DMS 273 (cell line): ENCODE measurements around the gene TMPRSS11E.
"Not testable (repeated sequence)": the region's sequence is repeated elsewhere in the genome, so short reads cannot be mapped to it uniquely, and the experiment has no call there.

Experiments used
- DNase-seq: peaks from one replicate; lab custom pipeline; 2025; ENCODE audit not compliant: unreplicated experiment; lab: John Stamatoyannopoulos, UW

The TMPRSS11E gene, protein sequence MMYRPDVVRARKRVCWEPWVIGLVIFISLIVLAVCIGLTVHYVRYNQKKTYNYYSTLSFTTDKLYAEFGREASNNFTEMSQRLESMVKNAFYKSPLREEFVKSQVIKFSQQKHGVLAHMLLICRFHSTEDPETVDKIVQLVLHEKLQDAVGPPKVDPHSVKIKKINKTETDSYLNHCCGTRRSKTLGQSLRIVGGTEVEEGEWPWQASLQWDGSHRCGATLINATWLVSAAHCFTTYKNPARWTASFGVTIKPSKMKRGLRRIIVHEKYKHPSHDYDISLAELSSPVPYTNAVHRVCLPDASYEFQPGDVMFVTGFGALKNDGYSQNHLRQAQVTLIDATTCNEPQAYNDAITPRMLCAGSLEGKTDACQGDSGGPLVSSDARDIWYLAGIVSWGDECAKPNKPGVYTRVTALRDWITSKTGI

DNA sequence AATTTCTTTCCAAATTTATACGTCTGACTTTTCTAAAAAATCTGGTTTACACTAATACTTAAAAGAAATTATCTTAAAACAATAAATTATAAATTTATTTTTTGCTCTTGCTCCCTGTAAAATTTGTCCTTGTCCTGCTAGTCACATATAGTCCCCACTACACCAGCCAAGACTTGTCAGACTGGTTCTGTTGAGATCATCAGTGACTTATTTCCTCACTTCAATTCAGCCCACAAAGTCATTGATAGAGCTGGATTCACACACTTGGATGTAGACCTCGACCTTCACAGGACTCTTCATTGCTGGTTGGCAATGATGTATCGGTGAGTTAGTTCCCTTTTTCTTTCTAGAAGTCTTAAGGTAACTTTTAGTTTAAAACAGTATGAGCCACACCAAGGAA is at the start of gene TMPRSS11E:
Gene TMPRSS11E, plus strand, starts transcription at position 263 of the 400 bp plus-strand sequence. Its CDS starts 50 bp downstream, at position 313.
- DNase-seq = no peak

DNA sequence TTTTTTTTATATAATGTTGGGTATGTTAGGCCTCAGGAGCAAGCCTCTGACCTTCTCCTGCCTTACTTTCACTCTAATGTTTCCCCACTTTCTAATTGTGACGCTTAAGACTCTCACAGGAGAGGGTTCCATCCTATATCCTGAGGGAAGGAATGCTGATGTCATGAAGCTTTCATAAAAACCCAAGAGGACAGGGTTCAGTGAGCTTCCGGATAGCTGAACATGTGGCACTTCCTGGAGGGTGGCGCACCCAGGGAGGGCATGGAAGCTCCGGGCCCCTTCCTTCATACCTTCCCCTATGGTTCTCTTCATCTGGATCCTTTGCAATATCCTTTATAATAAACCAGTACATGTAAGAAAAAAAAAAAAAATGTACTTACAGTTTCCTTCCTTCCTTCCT is 48.0 kb upstream of the TMPRSS11E start:
- no peak for DNase-seq

DNA sequence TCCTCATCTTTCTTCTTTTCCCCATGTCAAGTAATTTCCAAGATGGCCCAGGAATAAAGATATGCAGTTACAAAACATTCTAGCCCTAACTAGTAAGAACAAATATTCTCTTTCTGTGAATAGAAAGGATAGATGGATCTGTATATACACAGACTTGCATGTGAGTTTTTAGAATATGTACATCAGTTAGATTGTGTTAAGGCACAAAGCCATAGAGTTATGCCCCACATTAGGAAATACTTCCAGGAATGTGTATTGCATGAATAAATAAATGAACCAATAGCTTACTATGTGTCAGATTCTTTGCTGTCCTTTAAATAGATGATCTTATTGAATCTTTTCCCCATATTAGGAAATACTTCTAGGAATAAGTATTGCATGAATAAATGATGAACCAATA is 46.0 kb upstream of the TMPRSS11E start:
- no peak for DNase-seq

DNA sequence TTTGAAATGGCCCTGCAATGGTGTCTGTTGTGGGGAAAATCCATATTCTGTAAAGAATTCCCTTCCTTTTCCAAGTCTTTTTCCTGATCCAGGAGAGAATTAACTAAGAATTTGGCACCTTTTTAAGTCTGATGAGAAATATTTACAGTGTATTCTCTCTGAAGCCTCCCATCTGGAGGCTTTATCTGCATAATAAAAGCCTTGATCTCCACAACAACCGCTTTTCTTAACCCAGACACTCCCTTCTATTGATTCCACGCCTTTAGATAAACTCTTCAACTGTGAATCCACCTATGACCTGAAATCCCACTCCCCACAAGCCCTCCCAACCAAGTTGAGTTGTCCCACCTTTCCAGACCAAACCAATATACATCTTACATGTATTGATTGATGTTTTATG is 43.1 kb upstream of the TMPRSS11E start:
- no peak for DNase-seq

DNA sequence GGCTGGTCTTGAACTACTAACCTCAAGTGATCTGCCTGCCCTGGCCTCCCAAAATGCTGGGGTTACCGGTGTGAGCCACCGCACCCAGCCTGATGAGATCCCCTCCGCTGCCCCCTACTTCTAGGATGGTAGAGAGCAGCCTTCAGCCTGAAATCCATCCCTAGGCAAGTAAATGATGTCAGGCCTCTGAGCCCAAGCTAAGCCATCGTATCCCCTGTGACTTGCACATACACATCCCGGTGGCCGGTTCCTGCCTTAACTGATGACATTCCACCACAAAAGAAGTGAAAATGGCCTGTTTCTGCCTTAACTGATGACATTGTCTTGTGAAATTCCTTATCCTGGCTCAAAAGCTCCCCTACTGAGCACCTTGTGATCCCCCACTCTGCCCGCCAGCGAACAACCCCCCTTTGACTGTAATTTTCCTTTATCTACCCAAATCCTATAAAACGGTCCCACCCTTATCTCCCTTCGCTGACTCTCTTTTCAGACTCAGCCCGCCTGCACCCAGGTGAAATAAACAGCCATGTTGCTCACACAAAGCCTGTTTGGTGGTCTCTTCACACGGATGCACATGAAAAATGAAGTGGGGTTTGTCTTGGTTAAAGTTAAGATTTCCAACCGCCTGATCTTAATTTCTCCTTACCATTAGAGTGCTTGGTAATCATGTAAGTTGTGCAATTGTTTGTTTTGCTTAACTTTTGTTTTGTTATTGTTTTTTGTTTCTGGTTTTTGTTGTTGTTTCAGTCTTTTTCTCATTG is 41.4 kb upstream of the TMPRSS11E start:
- DNase-seq = not testable (repeated sequence)

DNA sequence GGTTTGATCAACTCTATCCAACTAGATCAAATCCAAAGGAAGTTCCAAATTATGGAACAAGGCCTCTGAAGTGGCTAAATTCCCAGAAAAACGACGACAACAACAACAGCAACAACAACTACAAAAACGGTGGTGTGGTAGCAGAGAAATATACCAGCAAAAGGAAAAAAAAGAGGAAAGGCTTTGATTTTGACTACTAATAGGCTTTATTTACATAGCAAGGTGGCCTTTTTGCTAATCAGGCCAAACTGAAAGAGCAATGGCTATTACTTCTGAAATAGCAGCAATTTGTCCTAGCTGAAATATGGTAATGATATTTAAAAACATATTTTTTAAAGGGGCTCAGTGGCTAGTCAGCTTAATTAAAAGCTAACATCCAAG is 40.8 kb upstream of the TMPRSS11E start:
- no peak for DNase-seq

DNA sequence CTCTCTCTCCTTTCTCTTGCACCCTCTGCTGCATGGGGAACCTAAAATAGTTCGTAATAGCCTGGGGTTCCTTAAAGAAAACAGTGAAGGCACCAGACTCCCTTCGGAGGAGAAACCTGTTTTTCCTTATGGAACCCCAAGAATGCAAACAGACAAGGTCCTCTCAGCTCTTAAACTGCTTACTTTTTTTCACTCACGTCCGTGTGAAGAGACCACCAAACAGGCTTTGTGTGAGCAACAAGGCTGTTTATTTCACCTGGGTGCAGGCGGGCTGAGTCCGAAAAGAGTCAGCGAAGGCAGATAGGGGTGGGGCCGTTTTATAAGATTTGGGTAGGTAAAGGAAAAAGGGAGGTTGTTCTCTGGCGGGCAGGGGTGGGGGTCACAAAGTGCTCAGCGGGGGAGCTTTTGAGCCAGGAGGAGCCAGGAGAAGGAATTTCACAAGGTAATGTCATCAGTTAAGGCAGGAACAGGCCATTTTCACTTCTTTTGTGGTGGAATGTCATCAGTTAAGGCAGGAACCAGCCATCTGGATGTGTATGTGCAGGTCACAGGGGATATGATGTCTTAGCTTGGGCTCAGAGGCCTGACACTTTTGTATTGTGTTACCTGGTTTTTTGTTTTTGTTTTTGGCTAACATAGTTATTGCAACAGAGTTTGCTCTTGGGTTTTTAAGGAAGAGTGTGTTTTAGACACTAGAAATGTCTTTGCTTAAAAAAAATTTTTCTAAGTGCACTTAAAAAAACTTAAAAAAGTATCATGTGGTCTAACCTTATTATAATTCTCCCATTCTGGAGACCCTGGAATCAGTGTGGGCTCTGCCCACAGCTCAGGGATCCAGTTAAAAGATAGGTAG is 40.0 kb upstream of the TMPRSS11E start:
- DNase-seq = not testable (repeated sequence)

DNA sequence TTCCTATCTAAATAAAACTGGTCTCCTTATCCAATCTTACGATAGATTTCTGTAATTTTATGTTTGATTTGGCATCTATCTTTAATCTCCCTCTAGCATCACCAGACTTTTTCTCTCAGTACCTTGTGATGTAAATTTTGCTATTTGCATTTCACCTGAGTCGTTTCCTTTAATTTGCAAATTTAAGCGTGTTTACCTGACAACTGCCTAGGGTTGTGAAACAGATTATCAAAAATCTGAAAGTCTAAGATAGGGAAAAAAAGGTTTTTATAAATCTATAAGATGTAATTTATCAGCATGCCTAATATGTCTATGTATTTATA is 39.4 kb upstream of the TMPRSS11E start:
- no peak for DNase-seq

DNA sequence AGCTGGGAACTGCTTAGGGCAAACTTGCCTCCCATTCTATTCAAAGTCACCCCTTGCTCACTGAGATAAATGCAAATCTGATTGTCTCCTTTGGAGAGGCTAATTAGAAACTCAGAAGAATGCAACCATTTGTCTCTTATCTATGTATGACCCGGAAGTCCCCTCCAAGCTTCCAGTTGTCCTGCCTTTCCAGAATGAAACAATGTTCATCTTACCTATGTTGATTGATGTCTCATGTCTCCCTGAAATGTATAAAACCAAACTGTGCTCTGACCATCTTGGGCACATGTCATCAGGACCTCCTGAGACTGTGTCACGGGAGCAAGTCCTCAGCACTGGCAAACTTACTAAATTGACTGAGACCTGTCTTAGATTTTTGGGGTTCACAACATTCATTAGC is 37.1 kb upstream of the TMPRSS11E start:
- DNase-seq = no peak

DNA sequence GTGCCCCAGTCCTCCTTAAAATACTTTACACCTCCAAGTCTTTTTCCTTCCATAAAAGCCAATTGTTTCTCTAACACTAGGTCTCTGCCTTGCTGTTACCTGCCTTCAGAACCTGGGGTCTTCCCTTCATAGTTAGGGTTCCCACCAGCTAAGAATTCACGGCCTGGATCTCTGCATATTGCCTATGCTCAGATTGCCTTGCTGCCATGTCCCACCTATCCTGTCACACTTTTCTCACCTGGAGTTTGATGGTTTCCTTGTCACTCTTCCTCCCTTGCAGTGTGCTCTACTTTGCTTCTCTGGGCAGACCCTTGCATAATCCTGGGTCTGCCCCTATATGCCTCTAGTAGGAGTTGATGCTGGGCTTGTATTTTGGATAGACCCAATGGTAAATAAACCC is 36.6 kb upstream of the TMPRSS11E start:
- DNase-seq = no peak

DNA sequence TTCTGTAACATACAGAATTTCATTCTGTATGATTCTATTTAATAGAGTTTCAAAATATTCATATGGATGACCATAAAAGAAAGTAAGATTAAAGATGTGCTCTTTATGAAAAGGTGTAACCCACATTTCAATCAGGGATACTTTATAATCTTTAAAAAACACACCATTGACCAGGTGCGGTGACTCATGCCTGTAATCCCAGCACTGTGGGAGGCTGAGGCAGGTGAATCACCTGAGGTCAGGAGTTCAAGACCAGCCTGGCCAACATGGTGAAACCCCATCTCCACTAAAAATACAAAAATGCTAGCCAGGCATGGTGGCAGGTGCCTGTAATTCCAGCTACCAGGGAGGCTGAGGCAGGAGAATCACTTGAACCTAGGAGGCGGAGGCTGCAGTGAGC is 35.2 kb upstream of the TMPRSS11E start:
- not testable (repeated sequence) for DNase-seq

DNA sequence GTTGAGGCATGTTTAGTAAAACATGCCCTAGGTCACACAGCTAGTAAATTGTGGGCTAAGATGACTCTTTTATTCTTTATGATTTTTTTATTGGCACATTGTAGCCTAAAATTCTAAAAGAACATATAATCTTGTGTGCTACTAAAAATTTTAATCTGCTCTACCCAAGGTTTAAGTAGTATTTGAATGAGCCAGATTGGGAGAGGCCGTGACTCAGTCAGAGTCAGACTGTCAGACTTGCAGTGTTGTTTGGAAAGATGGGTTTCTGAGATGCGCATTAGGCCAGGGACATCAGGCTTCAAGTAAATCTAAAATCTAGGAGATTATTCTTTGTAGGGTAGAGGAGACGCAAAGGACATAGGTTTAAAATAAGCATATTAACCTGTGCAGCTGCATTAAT is 30.7 kb upstream of the TMPRSS11E start:
- no peak for DNase-seq

DNA sequence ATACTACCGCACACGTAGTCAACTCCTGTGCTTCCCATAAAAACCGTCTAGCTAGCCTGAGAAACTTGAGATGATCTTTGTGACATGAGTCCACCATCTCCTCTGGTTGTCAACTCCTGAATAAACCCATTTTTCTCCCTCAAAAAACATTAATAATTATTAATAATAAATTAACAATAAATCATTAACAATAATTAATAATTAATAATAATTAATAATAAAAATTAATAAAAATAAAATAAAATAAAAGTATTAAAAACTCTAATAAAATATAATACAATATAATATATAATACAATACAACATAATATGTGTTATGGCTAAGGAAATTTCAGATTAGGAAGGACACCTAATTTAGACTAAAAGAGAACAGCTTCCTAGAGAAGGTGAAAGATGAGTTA is 20.7 kb upstream of the TMPRSS11E start:
- no peak for DNase-seq

DNA sequence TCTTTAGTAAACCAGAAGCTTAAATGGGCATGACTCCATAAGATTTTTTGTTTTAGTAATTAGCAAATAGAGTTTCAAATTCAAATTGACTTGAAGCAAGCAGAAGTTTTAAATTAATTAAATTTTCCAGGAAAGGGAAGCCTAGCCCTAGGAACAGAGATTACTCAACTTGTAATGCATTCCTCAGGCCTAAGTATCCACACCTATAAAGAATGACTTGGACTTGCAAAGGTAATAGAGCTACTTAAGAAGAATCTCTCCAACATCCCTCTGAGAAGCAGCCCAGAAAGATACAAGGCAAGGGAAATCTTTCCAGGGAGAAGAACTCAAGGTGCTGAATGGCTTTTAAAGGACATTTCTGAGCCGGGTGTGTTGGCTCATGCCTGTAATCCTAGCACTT is 16.9 kb upstream of the TMPRSS11E start:
- no peak for DNase-seq

DNA sequence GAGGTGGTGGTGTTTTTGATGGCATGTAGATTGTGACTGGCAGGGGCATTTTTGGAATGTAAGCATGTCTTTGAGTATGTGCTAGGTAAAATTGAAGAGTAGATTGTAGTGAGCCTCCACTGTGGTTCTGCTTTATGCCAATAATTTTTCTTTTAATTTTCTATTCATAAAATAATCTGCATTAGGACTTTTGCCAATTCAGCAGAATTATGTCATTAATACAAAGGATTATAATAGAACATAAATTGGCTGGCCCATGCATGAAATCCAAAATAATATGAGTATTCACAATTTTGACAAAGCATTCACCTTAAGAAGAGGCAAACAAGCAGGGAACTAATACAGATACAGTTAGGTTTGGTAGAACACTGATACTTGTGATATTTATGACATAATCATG is 14.9 kb upstream of the TMPRSS11E start:
- DNase-seq = no peak

DNA sequence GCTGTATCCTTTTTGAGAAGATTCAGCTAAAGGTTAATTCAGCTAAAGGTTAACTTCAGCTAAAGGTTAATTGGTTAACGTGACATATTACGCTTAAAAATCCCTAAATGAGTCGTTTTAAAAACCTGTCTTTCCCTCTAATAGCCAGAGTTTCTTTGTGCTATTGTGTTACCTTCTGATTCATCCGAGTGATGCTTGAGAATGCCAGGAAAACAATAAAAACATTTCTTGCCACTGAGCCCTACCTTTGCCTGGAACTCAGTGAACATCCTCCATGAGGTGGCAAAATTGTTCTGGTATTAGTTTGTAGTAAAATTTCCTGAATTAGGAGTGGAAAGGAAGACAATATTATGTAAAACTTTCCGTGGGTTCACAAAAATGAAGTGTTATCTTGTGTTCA is 13.7 kb upstream of the TMPRSS11E start:
- DNase-seq = no peak

DNA sequence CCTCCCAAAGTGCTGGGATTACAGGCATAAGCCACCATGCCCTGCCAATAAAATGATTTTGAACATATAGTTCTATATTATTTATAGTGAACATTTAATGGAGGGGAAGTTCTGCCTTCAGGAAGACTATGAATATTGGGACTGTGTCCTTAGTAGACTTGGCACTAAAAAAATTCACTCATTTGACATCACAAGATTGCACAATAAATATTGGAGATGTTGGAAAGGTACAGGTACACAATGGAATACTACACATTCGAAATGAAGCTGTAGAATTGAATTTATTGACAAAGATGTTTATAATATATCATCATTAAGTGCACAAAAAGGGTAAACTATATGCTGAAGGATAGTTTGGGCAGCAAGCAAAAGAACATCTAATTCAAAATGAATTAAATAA is 13.0 kb upstream of the TMPRSS11E start:
- no peak for DNase-seq

DNA sequence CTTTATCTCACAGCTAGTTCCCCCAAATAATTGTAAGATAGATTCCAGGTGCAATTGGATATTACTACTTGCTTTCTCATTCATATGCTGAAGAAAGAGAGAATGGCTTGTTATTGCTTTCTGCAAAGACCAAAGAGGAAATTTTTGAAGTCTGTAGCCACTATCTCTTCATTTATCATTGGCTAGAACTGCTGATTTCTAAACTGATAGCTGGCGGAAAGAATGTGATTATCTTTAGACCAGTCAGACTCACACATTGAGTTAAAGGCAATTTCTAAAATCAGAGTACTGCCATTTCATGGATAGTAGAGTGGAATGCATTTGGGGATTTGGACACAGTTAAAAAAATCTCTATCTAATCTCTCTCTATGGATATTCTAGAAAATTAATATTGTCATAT is 12.4 kb upstream of the TMPRSS11E start:
- DNase-seq = no peak

DNA sequence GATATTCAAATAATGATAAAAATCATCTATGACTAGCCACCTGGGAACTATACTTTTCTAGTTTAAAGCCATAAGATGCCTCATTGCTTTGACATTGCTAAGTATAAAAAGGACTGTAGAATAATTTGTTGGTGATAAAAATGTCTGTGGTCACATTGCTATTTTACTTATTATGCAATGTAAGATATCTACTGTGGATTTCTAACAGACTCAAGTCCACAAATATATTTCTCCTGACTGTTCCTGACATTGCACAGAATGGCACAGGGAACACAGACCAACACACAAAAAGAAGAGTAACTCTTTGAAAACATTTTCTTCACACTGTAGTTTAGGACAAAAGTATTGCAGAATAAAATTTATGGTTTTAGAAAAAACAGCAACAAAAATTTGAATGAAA is 2.2 kb upstream of the TMPRSS11E start:
- DNase-seq = no peak

DNA sequence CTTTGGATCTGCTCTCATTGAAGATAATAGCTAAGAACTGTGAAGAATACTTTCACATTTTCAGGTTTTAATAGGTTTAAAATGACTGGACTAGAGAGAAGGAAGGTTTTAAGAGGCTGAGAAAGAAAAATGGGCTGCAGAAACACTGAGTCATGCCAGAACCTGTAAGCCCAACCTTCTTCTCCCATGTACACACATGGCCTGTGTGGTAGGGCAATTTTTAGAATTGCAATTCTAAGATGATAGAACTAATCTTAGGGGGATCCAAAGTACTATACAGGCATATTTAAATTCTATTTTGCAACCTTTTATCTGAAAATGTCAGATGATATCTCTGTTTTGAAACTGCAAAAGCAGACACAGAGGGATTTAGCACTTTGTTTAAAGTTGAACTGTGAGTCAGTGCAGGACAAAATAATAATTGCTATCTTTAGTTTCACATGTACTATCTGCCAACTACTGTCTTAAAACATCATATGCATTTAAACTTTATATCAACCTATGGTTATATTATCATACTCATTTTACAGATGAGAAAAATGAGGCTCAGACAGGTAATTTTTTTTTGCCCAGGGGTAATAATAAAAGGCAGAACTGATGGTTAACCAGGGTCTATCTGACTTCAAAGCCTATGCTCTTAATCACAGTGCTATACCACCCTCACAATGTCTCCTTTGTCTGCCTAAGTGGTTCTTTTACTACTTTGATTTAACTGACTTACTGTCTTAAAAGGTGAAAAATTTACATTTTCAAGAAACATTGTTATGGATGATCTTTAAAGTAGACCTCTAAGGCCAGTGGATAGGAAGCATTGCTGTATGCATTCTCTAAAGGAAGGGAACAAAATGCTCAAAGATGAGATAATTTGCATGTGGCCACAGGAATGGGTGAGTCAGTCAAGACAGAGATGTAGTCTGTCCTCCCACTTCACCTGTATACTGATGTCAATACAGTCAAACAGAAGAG is 4.3 kb downstream of the TMPRSS11E start:
- DNase-seq = no peak

DNA sequence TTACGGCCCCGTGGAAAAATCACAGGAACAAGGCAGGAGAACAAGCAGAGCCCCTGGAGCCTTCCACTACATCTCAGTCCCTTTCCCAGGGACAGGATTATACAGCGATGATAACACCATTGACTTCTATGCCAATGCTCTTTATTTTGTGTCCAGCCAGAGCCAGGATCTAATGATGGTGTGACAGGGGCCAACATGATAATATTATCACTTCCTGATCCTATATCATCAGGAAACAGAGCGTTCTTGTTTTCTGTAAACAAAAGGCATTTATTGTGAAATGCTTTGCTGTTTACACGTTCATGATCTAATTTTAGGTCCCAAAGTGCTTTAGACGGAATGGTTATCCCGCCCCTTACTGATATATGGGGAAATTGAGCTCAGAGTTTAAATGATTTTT is 12.8 kb downstream of the TMPRSS11E start:
- DNase-seq = no peak
